ENCODE results near the gene NDST4.

NDST4 gene

GRCh38 chr4:115113506-115114106 lies at the start of gene NDST4:
NDST4 (minus strand) TSS chr4:115113620; CDS start chr4:115077036, 36,584 bp downstream.
- Mint-ChIP-seq H3K27me3 (no peaks in the 10 kb centered on the region), H3K27ac (no peak within 1 kb of the TSS), H3K9me3 (ENCODE audit: low read depth) (no peaks in the 10 kb centered on the region), H3K36me3 (no peaks in the 10 kb centered on the region), H3K4me3 (no peak within 1 kb of the TSS), H3K4me1 (ENCODE audit: low read depth) (no peaks in the 10 kb centered on the region)

GRCh38 chr4:115159141-115159540 lies 45.7 kb upstream of the NDST4 start:
- Mint-ChIP-seq H3K4me1 (ENCODE audit: low read depth) (no peaks in the 10 kb centered on the region), H3K27ac (no peak overlapping the region), H3K4me3 (no peak overlapping the region), H3K27me3 (no peaks in the 10 kb centered on the region), H3K36me3 (no peaks in the 10 kb centered on the region), H3K9me3 (ENCODE audit: low read depth) (peaks cover 7% of the 10 kb centered on the region)

- Mint-ChIP-seq H3K4me1 (ENCODE audit: low read depth) (no peaks in the 10 kb centered on the region), H3K27ac (no peak overlapping the region), H3K27me3 (no peaks in the 10 kb centered on the region), H3K4me3 (no peak overlapping the region), H3K36me3 (no peaks in the 10 kb centered on the region), H3K9me3 (ENCODE audit: low read depth) (peaks cover 4% of the 10 kb centered on the region)
Observed at GRCh38 chr4:115158296-115158695, 44.9 kb upstream of the NDST4 start.

- H3K36me3 Mint-ChIP-seq = no peaks in the 10 kb centered on the region
- no peaks in the 10 kb centered on the region for H3K4me1 Mint-ChIP-seq (ENCODE audit: low read depth)
- H3K27me3 Mint-ChIP-seq = no peaks in the 10 kb centered on the region
- H3K4me3 Mint-ChIP-seq = no peak overlapping the region
- H3K27ac Mint-ChIP-seq = no peak overlapping the region
- H3K9me3 Mint-ChIP-seq (ENCODE audit: low read depth) = no peaks in the 10 kb centered on the region
Observed at GRCh38 chr4:115154826-115155225, 41.4 kb upstream of the NDST4 start.

GRCh38 chr4:115152965-115153364 lies 39.5 kb upstream of the NDST4 start:
- no peaks in the 10 kb centered on the region for H3K36me3 Mint-ChIP-seq

GRCh38 chr4:115152081-115152480 lies 38.7 kb upstream of the NDST4 start:
- Mint-ChIP-seq H3K27ac (no peak overlapping the region), H3K4me3 (no peak overlapping the region), H3K36me3 (no peaks in the 10 kb centered on the region), H3K27me3 (no peaks in the 10 kb centered on the region), H3K4me1 (ENCODE audit: low read depth) (no peaks in the 10 kb centered on the region), H3K9me3 (ENCODE audit: low read depth) (no peaks in the 10 kb centered on the region)

More at GRCh38 chr4:115152965-115153364, 39.5 kb upstream of the NDST4 start:
- H3K4me3 Mint-ChIP-seq = no peak overlapping the region
- no peaks in the 10 kb centered on the region for H3K9me3 Mint-ChIP-seq (ENCODE audit: low read depth)
- H3K4me1 Mint-ChIP-seq (ENCODE audit: low read depth) = no peaks in the 10 kb centered on the region
- H3K27ac Mint-ChIP-seq = no peak overlapping the region
- no peaks in the 10 kb centered on the region for H3K27me3 Mint-ChIP-seq

GRCh38 chr4:115149106-115149505 lies 35.7 kb upstream of the NDST4 start:
- H3K27me3 Mint-ChIP-seq = no peaks in the 10 kb centered on the region
- H3K27ac Mint-ChIP-seq = no peak overlapping the region
- no peak overlapping the region for H3K4me3 Mint-ChIP-seq
- no peaks in the 10 kb centered on the region for H3K4me1 Mint-ChIP-seq (ENCODE audit: low read depth)
- no peaks in the 10 kb centered on the region for H3K9me3 Mint-ChIP-seq (ENCODE audit: low read depth)
- no peaks in the 10 kb centered on the region for H3K36me3 Mint-ChIP-seq

- no peaks in the 10 kb centered on the region for H3K4me1 Mint-ChIP-seq (ENCODE audit: low read depth)
- H3K9me3 Mint-ChIP-seq (ENCODE audit: low read depth) = peaks cover 3% of the 10 kb centered on the region
- no peaks in the 10 kb centered on the region for H3K27me3 Mint-ChIP-seq
- no peak overlapping the region for H3K4me3 Mint-ChIP-seq
- no peak overlapping the region for H3K27ac Mint-ChIP-seq
- no peaks in the 10 kb centered on the region for H3K36me3 Mint-ChIP-seq
Observed at GRCh38 chr4:115145393-115146160, 32.2 kb upstream of the NDST4 start.

- Mint-ChIP-seq H3K27ac (no peak overlapping the region), H3K4me1 (ENCODE audit: low read depth) (no peaks in the 10 kb centered on the region), H3K27me3 (no peaks in the 10 kb centered on the region), H3K4me3 (no peak overlapping the region), H3K9me3 (ENCODE audit: low read depth) (no peaks in the 10 kb centered on the region), H3K36me3 (no peaks in the 10 kb centered on the region)
Observed at GRCh38 chr4:115128037-115128436, 14.6 kb upstream of the NDST4 start.

GRCh38 chr4:115126491-115126890 lies 13.1 kb upstream of the NDST4 start:
- no peaks in the 10 kb centered on the region for H3K36me3 Mint-ChIP-seq
- no peak overlapping the region for H3K27ac Mint-ChIP-seq
- no peak overlapping the region for H3K4me3 Mint-ChIP-seq
- no peaks in the 10 kb centered on the region for H3K27me3 Mint-ChIP-seq
- no peaks in the 10 kb centered on the region for H3K4me1 Mint-ChIP-seq (ENCODE audit: low read depth)
- H3K9me3 Mint-ChIP-seq (ENCODE audit: low read depth) = no peaks in the 10 kb centered on the region

GRCh38 chr4:115121351-115122043 lies 8.1 kb upstream of the NDST4 start:
- no peaks in the 10 kb centered on the region for H3K27me3 Mint-ChIP-seq
- no peaks in the 10 kb centered on the region for H3K36me3 Mint-ChIP-seq
- no peaks in the 10 kb centered on the region for H3K4me1 Mint-ChIP-seq (ENCODE audit: low read depth)
- no peaks in the 10 kb centered on the region for H3K9me3 Mint-ChIP-seq (ENCODE audit: low read depth)
- no peak overlapping the region for H3K4me3 Mint-ChIP-seq
- no peak overlapping the region for H3K27ac Mint-ChIP-seq

- Mint-ChIP-seq H3K36me3 (no peaks in the 10 kb centered on the region), H3K27ac (no peak overlapping the region), H3K9me3 (ENCODE audit: low read depth) (no peaks in the 10 kb centered on the region), H3K4me1 (ENCODE audit: low read depth) (no peaks in the 10 kb centered on the region), H3K27me3 (no peaks in the 10 kb centered on the region), H3K4me3 (no peak overlapping the region)
Observed at GRCh38 chr4:115119804-115120352, 6.5 kb upstream of the NDST4 start.

GRCh38 chr4:115117651-115118050 lies 4.2 kb upstream of the NDST4 start:
- no peaks in the 10 kb centered on the region for H3K27me3 Mint-ChIP-seq
- H3K4me1 Mint-ChIP-seq (ENCODE audit: low read depth) = no peaks in the 10 kb centered on the region
- H3K36me3 Mint-ChIP-seq = no peaks in the 10 kb centered on the region
- H3K4me3 Mint-ChIP-seq = no peak overlapping the region
- H3K9me3 Mint-ChIP-seq (ENCODE audit: low read depth) = no peaks in the 10 kb centered on the region
- H3K27ac Mint-ChIP-seq = no peak overlapping the region

- Mint-ChIP-seq H3K36me3 (no peaks in the 10 kb centered on the region), H3K27ac (no peak overlapping the region), H3K9me3 (ENCODE audit: low read depth) (no peaks in the 10 kb centered on the region), H3K4me3 (no peak overlapping the region), H3K4me1 (ENCODE audit: low read depth) (no peaks in the 10 kb centered on the region), H3K27me3 (no peaks in the 10 kb centered on the region)
Observed at GRCh38 chr4:115110191-115111181, 2.9 kb downstream of the NDST4 start.

Measured in activated naive CD8-positive, alpha-beta T cell (primary cell).